HG03457 (cell line): ENCODE results near the gene ZNF385B.

Experiments used
- ATAC-seq: cut with Tn5 transposase; IDR thresholded peaks from one replicate; pipeline ENCODE4 v1.9.1; 2021; ENCODE audit warnings: moderate number of reproducible peaks; ENCODE audit not compliant: unreplicated experiment

The ZNF385B gene

GRCh38 chr2:179454443-179455171 lies 406.8 kb downstream of the ZNF385B start:
- no peak for ATAC-seq

GRCh38 chr2:179449010-179449409 lies 412.4 kb downstream of the ZNF385B start:
- peak; percentile 81 for ATAC-seq

GRCh38 chr2:179447839-179448447 lies 413.5 kb downstream of the ZNF385B start:
- no peak for ATAC-seq

- no peak for ATAC-seq
Measured at GRCh38 chr2:179447421-179447820, 414.0 kb downstream of the ZNF385B start.

GRCh38 chr2:179446476-179447141 lies 414.8 kb downstream of the ZNF385B start:
- ATAC-seq = no peak

- no peak for ATAC-seq
Measured at GRCh38 chr2:179444056-179444455, 417.4 kb downstream of the ZNF385B start.

GRCh38 chr2:179443180-179443579 lies 418.2 kb downstream of the ZNF385B start:
- no peak for ATAC-seq

- ATAC-seq = no peak
Measured at GRCh38 chr2:179442206-179442605, 419.2 kb downstream of the ZNF385B start.

GRCh38 chr2:179441551-179441950 lies 419.9 kb downstream of the ZNF385B start:
- ATAC-seq = no peak

GRCh38 chr2:179440642-179441251 lies 420.7 kb downstream of the ZNF385B start:
- peak; percentile 72 for ATAC-seq

- ATAC-seq = no peak
Measured at GRCh38 chr2:179438654-179439053, 422.8 kb downstream of the ZNF385B start.

- ATAC-seq = no peak
Measured at GRCh38 chr2:179437430-179437829, 424.0 kb downstream of the ZNF385B start.

GRCh38 chr2:179435566-179435965 lies 425.8 kb downstream of the ZNF385B start:
- ATAC-seq = no peak

- no peak for ATAC-seq
Measured at GRCh38 chr2:179435000-179435399, 426.4 kb downstream of the ZNF385B start.

GRCh38 chr2:179434357-179434756 lies 427.1 kb downstream of the ZNF385B start:
- ATAC-seq = no peak

GRCh38 chr2:179432751-179433150 lies 428.7 kb downstream of the ZNF385B start:
- no peak for ATAC-seq

GRCh38 chr2:179429597-179429996 lies 431.8 kb downstream of the ZNF385B start:
- no peak for ATAC-seq

GRCh38 chr2:179429060-179429471 lies 432.3 kb downstream of the ZNF385B start:
- ATAC-seq = no peak

GRCh38 chr2:179428649-179429048 lies 432.8 kb downstream of the ZNF385B start:
- no peak for ATAC-seq

- ATAC-seq = no peak
Measured at GRCh38 chr2:179427065-179427464, 434.3 kb downstream of the ZNF385B start.

GRCh38 chr2:179424571-179424970 lies 436.8 kb downstream of the ZNF385B start:
- no peak for ATAC-seq
